ENCODE data around the gene MYOG.

GRCh38 chr1:203043830-203044545, 41.8 kb downstream of the MYOG start:
- TF ChIP-seq CTCF (optimal IDR thresholded peaks at IDR 0.05 in 1 of 3, IDR thresholded peaks at IDR 0.05 in 1 of 3, conservative IDR thresholded peaks at IDR 0.05 in 1 of 3; ENCODE audit: extremely low read depth in 1 of 3, insufficient read depth in 2 of 3, low read length in 3 of 3) (no peak), EZH2 (IDR thresholded peaks at IDR 0.05; ENCODE audit: low read length) (no peak)
